ENCODE measurements around the gene ZSCAN22.

GRCh38 chr19:58366585-58367430 is 40.0 kb downstream of the ZSCAN22 start:
- no peak for TF ChIP-seq REST (IDR thresholded peaks at IDR 0.05; ENCODE audit: low read depth)
- TF ChIP-seq CEBPB (IDR thresholded peaks at IDR 0.05) = no peak
- no peak for TF ChIP-seq MAX (IDR thresholded peaks at IDR 0.05)
- TF ChIP-seq TAF1 (IDR thresholded peaks at IDR 0.05; ENCODE audit: low read depth) = no peak
- no peak for TF ChIP-seq RAD21 (IDR thresholded peaks at IDR 0.05; ENCODE audit: low read depth)
- no peak for TF ChIP-seq EGR1 (IDR thresholded peaks at IDR 0.05)
- TF ChIP-seq FOXM1 (IDR thresholded peaks at IDR 0.05; ENCODE audit: borderline replicate concordance, low read depth) = no peak
- no peak for TF ChIP-seq NFIC (IDR thresholded peaks at IDR 0.05)
- no peak for TF ChIP-seq USF1 (IDR thresholded peaks at IDR 0.05)
- no peak for TF ChIP-seq ZBTB7A (IDR thresholded peaks at IDR 0.05; ENCODE audit: low read depth)
- no peak for TF ChIP-seq EP300 (IDR thresholded peaks at IDR 0.05; ENCODE audit: borderline replicate concordance)
- TF ChIP-seq TEAD4 (IDR thresholded peaks at IDR 0.05) = no peak
- no peak for TF ChIP-seq TCF12 (IDR thresholded peaks at IDR 0.05; ENCODE audit: low read depth)
